GM12878 (cell line): ENCODE data around the gene PCID2.

ENCODE experiments used
- ATF2 ChIP-seq: IDR thresholded peaks from 2 replicates; pipeline ENCODE4 v1.6.1; 2012; ENCODE audit warnings: low read length, inconsistent platforms
- CTCF ChIP-seq, 3 experiments: IDR thresholded peaks in 2 of 3; conservative IDR thresholded peaks in 1 of 3; 2 replicates each; pipeline ENCODE4 v1.5.1; 2011; ENCODE audit warnings: low read depth in 3 of 3, low read length in 3 of 3, mild to moderate bottlenecking in 3 of 3, control low read depth in 2 of 3, moderate library complexity in 2 of 3, inconsistent platforms in 1 of 3, mixed read lengths in 1 of 3; ENCODE audit not compliant: control insufficient read depth in 2 of 3, insufficient read depth in 1 of 3; ENCODE audit errors: extremely low read depth in 1 of 3
- ELK1 ChIP-seq: IDR thresholded peaks from 2 replicates; pipeline ENCODE4 v1.6.1; 2012; ENCODE audit warnings: low read depth, low read length, improper control_type of control experiment
- FOS ChIP-seq: IDR thresholded peaks from 3 replicates; pipeline ENCODE4 v1.6.1; 2011; ENCODE audit warnings: borderline replicate concordance; ENCODE audit not compliant: insufficient read length; ENCODE audit errors: extremely low read depth
- MEF2B ChIP-seq: fragments of 450-650 bp; IDR thresholded peaks from 2 replicates; pipeline ENCODE4 v1.6.1; 2018; ENCODE audit warnings: mild to moderate bottlenecking, moderate library complexity; ENCODE audit not compliant: partially characterized antibody, poor library complexity, severe bottlenecking
- NFYA ChIP-seq: IDR thresholded peaks from 2 replicates; pipeline ENCODE4 v1.6.1; 2011; ENCODE audit warnings: low read depth, mild to moderate bottlenecking, low read length, improper control_type of control experiment, borderline replicate concordance
- RAD21 ChIP-seq: IDR thresholded peaks from 2 replicates; pipeline ENCODE4 v1.6.1; 2011; ENCODE audit warnings: mild to moderate bottlenecking, low read depth, low read length, moderate library complexity; ENCODE audit not compliant: insufficient read depth
- TAF1 ChIP-seq: IDR thresholded peaks from 2 replicates; pipeline ENCODE4 v1.6.1; 2011; ENCODE audit warnings: mild to moderate bottlenecking, low read depth, low read length, borderline replicate concordance
- YBX1 ChIP-seq: fragments of 450-650 bp; IDR thresholded peaks from 2 replicates; pipeline ENCODE4 v1.6.1; 2016; ENCODE audit warnings: antibody characterized with exemption
- YY1 ChIP-seq: IDR thresholded peaks from 2 replicates; pipeline ENCODE4 v1.6.1; 2011; ENCODE audit warnings: low read depth, mild to moderate bottlenecking, low read length
- ZNF384 ChIP-seq: IDR thresholded peaks from 2 replicates; pipeline ENCODE4 v1.6.1; 2012; ENCODE audit warnings: low read depth, mild to moderate bottlenecking, low read length, improper control_type of control experiment, borderline replicate concordance

- TF ChIP-seq ELK1 (no peak), YY1 (no peak), CTCF (IDR thresholded peaks at IDR 0.05 in 2 of 3, conservative IDR thresholded peaks at IDR 0.05 in 1 of 3; ENCODE audit: control insufficient read depth in 2 of 3, extremely low read depth in 1 of 3, insufficient read depth in 1 of 3, low read depth in 3 of 3, low read length in 3 of 3) (no peak), ATF2 (no peak), RAD21 (no peak), YBX1 (no peak), MEF2B (no peak), TAF1 (no peak), NFYA (no peak), ZNF384 (no peak), FOS (no peak)
These were observed 29.6 kb downstream of the PCID2 start for GRCh38 chr13:113178896-113179167.
